Stimulated activated CD8-positive, alpha-beta memory T cell treated with anti-CD3 and anti-CD28 coated beads, Interleukin-2, amount 100 ng/mL, for 48 hours (primary cell): ENCODE measurements around the gene CLDN9.
"Not testable (repeated sequence)": the region's sequence is repeated elsewhere in the genome, so short reads cannot be mapped to it uniquely, and the experiment has no call there.

Experiments used
- DNase-seq, 2 donors: peaks; one replicate each; pipeline ENCODE4 v3.0.0-alpha.2; 2020; ENCODE audit warnings: low read depth in 2 of 2

CLDN9 gene

DNA sequence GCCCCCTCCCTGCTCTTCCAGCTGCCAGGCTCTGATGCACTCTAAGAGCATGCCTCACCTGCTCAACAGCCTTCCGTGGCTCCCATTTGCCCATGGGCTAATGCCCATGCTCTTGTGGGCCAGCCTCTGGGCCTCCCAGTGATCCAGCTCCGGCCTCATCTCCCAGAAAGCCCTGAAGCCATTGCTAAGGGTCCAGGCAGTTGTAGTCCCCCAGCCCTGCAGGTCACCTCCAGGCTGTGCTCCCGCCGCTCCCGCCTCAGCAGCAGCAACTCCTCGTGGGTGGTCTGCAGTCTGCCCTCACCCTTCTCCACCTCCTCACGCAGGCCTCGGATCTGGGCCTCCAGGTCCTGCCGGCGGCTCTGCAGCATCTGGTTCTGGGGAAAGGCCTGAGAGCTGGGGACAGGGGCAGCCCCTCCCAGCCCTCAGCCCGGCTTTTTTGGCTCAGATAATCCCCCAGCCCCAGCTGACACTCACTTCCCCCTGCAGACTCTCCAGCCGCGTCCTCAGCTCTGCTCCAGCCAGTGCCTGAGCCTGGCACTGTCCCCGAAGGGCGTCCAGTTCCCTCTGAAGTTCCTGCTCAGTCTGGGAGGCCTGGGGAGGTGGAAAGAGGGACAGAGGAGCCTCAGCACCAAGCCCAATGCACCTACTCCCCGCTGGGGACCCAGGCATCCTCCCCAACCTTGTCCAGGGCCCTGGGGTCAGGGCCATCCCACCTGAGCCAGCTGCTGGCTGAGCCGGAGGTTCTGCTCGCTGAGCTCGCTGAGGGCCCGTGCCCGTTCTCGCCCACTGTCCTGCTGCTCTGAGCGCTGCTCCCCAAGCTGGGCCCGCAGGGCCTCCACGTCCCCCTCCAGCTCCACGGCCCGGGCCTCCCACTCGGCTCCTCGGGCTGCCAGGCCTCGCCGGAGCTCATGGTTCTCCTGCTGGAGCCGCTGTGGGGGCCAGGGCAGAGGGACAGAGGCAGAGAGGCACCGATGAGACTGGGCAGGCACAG is 17.8 kb downstream of the CLDN9 start:
- DNase-seq, result no peak

DNA sequence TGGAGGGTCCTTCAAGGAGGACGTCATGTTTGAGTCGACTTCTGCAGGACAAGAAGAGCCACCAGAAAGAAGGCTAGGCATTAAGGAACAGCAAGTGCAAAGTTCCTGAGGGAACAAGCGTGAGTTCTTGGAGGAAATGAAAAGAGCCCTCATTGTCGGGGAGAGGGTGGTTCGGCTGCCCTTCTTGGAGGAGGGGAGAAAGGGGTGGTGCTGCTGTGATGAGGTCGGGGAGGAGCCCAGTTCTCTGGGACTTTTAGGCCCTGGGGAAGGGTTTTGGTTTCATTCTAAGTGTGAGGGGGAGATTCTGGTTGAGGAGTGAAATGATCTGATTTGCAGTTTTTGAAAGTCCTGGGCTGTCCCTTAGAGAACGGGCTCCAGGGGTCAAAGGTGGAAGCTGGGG is 19.9 kb downstream of the CLDN9 start:
- DNase-seq, result no peak

DNA sequence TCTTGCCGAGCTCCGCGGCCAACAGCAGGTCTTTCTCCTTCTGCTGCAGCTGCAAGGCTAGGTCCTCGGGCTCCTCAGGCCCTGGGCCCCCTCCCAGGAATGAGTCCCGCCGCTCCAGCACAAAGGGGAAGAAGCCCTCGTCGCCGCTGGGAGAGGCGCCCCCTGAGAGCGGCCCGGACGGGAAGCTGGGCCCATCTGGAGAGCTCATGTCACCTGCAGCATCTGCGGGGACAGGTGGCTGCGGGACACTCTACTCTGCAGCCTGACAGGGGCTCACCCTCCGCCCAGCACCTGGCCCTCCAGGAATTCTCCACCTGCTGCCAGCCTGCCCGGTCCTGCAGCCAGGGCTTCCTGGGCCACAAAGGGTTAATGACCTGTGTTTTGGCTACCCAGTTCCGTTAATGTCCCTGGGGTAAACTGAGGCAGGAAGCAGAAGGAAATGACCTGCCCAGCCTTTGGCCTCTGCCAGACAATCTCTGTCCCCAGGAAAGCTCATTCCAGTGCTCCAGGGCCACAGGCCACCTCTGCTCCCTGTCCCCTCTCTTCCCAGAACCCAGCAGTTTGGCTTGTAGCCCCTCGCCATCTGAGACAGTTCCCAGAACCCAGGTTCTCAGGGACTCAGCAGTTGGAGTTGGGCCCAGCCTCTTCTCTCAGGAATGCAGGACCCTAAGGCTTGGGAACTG is 22.7 kb downstream of the CLDN9 start:
- DNase-seq, result no peak

DNA sequence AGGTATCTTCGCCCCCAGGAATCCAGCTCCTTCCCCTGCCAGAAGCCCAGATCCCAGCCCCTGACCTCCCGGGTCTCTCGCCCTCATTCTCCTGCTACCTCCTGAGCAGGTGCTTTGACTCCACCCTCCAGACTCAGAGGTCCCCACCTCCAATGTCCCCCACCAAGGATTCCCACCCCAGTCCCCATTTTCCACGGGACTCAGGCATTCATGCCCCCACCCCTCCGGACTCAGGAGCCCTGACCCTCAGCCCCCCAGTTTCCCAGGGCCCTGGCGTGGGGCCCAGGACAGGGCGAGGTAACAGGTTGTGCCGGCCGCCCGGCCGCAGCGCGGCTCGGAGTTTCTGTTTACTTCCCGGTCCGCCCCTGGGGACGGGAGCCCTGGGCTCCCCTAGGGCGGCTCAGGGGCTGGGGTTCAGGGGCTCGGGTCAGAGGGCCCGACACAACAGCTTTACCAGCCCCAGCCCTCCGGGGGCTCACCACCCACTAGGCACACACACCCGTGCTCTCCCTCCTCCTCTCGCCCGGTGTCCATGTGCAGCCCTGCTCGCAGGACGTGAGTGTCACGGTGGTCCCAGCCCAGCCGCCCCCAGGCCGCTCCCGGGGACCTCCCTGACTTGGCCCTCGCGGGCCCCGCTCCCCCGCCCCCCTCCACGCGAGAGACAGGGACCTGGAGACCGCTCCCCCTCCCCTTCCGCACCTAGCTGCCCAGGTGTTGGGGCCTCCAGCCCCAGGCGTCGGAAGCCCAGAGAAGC is 23.4 kb downstream of the CLDN9 start:
- DNase-seq, result no peak

DNA sequence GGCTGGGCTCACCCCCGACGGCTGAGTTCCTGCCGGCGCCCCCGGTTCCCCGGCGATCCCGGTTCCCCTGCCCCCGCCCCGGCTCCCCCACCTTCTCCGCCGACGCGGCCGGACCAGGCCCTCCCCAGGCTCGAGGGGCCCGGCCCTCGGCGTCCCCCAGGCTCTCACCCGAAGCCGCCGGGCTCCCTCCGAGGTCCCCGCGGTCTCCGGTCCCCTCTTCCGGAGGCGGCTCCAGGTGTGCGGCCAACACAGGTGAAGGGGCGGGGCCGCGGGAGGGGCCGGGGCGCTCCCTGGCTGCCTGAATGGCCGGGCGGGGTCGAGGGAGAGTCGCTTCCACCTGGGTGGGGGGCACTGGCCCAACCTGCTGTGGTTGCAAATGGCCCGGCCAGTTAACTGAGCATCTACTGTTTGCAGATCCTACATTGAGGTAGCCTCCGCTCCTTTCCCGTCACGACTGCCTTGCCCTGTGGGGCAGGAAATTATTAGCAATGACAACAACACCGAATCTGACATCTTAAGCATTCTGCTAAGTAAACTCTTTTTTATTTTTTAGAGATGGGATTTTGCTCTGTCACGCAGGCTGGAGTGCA is 24.1 kb downstream of the CLDN9 start, which contains the start of gene BICDL2:
Gene BICDL2 (minus strand): TSS at position 219 of the 590 bp plus-strand sequence. CDS start 1,448 bp downstream, outside the sequence.
- DNase-seq, result no peak

DNA sequence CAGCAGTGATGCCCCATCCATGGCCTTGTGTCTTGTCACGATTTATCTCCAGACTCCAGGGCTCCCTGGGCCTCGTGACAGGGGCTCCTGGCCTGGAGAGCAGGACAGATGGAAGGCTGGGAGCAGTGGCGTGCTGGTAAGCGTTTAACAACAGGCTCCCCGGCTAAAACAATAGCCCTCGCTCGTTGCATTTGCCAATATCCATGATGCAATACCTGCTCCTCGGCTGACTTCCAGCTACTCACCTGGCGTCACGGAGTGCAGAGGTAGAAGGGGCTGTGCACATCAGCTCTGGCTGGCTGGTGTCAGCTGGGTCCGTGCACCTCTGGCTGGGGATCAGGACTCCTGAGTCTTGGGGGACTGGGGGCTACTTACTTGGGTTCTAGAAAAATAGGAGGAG is 25.5 kb downstream of the CLDN9 start:
- DNase-seq, result no peak

DNA sequence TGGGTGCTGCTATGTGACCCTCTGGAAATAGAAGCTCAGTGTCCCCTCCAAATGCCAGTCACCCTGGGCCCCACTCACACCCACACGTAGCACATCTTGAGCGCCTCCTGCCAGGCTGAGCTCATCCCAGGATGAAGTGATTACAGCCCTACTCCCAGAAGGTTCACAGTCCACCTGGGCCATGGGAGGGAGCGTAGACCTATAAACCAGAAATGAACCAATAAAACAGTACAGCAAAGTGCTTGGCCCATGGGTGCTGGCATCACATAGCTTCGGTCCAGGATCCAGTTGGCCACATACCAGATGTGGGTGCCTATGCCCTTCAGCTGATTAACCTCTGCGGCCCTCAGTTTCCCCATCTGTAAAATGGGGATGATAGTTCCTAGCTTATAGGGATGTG is 26.2 kb downstream of the CLDN9 start:
- DNase-seq, result no peak

DNA sequence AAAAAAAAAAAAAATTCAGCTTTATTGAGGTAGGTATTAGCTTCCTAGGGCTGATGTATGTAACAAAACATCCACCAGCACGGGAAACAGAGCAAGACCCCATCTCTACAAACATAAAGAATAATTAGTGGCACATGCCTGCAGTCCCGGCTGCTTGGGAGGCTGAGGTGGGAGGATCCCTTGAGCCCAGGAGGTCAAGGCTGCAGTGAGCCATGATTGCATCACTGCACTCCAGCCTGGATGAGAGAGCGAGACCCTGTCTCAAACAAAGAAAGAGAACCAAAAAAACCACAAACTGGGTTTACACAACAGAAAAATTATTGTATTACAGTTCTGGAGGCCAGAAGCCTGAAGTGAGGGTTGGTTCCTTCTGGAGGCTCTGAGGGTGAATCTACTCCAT is 29.7 kb downstream of the CLDN9 start:
- DNase-seq, result no peak

DNA sequence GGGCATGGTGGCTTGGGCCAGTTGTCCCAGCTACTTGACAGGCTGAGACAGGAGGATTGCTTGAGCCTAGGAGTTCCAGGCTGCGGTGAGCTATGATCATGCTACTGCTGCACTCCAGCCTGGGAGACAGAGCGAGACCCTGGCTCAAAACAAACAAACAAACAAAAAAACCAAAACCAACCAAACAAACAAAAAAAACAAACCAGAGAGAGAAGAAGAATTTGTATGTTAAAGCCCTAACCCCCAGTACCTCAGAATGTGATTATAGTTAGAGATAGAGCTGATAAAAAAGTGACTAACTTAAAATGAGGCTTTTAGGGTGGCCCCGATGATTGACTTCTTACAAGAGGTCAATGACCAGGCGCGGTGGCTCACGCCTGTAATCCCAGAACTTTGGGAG is 32.0 kb downstream of the CLDN9 start:
- no peak for DNase-seq

DNA sequence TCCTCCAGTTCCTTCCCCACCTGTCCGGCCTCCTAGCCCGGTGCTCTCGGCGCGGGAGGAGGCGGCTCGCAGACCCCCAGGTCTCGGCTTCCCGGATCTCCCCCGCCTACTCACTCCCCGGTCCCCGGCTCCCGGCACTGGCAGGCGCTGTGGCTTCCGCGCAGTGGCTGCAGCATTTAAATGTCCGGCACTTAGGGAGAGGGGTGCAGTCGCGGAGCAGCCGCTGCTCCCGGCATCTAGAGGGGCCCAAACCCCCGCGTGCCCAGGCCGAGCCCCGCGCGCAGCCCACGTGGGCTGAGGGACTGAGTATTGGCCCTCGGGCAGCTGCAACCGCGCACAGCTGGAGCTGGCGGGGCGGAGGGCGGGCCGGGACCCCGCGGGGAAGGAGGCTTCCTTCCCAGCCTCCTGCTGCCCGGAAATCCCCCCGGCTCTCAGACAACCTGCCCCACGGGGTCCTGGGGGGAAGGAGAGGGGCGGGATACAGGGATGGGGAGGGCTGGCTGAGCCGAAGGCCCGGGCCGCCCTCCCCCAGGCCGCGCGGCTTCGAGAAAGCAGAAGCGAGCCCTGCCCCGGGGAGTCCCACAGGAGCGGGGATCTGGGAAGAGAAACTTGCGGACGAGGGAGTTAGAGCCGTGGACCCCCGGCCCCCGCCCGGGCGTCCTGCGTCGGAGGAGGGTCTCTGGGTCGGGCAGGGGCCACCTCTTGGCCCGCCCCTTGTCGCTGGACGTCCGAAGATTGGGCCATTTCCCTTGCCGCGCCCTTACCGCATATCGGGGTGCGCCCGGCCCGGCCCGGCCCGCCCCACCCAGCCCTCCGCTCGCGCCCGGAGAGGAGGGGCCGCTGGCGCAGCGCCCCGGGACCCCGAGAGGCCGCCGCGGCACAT is 33.3 kb downstream of the CLDN9 start, which contains the start of gene MMP25:
Gene MMP25 (plus strand): TSS at position 804 of the 883 bp plus-strand sequence. CDS start 357 bp downstream, outside the sequence.
- no peak for DNase-seq

DNA sequence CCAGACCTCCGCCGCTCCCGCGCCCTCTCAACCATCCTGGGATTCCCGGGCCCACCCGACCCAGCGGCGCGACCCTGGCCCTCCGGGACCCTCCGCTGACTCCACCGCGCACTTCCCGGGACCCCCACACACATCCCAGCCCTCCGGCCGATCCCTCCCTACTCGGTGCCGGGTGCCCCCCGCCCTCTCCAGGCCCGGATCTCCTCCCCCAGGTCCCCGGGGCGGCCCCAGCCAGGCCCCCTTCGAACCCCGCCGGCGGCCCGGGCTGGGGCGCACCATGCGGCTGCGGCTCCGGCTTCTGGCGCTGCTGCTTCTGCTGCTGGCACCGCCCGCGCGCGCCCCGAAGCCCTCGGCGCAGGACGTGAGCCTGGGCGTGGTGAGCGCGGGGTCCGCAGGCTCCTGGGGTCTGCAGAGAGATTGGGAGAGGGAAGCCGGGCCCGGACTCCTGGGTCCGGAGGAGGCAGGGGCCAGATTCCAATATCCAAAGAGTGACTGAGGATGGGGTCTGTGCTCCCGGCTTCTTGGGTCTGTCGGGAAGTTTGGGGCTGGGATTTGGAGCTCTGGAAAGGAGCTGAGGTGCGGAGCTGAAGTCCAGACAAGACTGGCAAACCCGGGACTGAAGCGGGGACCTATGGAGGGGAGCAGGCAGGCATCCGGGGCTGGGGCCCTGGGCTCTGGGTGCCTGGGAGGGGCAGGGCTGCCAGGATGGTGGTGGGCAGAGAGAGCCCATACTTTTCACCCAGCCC is 34.1 kb downstream of the CLDN9 start:
- DNase-seq, result no peak

DNA sequence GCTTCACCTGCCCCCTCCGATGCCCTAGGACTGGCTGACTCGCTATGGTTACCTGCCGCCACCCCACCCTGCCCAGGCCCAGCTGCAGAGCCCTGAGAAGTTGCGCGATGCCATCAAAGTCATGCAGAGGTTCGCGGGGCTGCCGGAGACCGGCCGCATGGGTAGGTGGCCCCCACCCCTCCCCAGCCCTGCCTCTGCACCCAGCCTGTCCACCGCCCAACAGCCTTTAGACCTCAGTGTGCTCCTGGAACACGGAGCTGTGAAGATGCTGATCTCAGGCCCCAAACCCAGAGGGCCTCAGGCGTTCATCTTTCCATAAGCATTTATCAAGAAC is 34.6 kb downstream of the CLDN9 start:
- DNase-seq, result no peak

DNA sequence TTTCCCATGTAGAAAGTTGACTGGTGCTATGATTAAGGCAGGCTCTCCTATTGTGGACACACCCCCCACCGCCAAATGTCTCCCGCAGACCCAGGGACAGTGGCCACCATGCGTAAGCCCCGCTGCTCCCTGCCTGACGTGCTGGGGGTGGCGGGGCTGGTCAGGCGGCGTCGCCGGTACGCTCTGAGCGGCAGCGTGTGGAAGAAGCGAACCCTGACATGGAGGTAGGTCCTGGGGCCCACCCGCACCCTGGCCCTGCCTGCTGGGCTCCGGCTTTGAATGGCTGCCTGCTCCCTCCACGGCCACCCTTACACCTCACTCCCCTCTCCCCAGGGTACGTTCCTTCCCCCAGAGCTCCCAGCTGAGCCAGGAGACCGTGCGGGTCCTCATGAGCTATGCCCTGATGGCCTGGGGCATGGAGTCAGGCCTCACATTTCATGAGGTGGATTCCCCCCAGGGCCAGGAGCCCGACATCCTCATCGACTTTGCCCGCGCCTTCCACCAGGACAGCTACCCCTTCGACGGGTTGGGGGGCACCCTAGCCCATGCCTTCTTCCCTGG is 37.3 kb downstream of the CLDN9 start:
- DNase-seq, result no peak

DNA sequence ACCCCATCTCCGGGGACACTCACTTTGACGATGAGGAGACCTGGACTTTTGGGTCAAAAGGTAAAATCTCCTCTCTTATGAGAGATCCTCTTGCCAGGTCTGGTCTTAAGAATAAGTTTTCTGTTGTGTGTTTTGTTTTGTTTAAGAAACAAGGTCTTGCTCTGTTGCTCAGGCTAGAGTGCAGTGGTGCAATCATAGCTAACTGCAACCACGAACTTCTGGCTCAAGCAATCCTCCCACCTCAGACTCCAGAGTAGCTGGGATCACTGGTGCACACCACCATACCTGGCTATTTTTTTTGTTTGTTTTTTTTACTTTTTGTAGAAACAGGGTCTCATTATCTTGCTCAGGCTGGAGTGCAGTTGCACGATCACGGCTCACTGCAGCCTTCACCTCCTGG is 37.8 kb downstream of the CLDN9 start:
- no peak for DNase-seq

DNA sequence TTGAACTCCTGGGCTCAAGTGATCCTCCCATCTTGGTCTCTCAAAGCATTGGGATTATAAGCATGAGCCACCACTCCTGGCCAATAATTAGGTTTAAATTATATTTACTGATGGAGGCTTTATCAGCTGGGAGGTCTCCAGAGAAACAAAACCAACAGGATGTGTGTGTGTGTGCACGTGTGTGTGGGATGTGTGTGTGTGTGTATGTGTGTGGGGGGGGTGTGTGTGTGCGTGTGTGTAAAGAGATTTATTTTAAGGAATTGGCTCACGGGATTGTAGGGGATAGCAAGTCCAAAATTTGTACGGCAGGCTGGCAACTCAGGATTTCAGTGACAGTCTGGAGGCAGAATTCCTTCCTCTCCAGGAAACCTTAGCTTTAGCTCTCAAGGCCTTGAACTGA is 38.3 kb downstream of the CLDN9 start:
- no peak for DNase-seq

DNA sequence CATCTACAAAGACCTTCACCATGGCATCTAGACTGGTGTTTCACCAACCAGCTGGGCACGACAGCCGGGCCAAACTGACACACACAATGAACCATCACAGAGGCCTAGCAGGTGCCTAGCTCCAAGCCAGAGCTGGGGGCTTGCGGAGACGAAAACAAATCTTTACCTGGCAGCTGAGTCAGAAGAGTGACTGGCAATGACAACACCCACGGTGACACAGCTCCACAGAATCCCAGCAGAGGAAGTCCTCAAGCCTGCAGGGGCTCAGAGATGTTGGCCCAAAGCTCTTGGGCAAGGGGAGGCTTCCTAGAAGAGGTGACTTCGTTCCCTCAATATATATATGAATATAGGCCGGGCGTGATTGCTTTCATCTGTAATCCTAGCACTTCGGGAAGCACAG is 38.8 kb downstream of the CLDN9 start:
- no peak for DNase-seq

DNA sequence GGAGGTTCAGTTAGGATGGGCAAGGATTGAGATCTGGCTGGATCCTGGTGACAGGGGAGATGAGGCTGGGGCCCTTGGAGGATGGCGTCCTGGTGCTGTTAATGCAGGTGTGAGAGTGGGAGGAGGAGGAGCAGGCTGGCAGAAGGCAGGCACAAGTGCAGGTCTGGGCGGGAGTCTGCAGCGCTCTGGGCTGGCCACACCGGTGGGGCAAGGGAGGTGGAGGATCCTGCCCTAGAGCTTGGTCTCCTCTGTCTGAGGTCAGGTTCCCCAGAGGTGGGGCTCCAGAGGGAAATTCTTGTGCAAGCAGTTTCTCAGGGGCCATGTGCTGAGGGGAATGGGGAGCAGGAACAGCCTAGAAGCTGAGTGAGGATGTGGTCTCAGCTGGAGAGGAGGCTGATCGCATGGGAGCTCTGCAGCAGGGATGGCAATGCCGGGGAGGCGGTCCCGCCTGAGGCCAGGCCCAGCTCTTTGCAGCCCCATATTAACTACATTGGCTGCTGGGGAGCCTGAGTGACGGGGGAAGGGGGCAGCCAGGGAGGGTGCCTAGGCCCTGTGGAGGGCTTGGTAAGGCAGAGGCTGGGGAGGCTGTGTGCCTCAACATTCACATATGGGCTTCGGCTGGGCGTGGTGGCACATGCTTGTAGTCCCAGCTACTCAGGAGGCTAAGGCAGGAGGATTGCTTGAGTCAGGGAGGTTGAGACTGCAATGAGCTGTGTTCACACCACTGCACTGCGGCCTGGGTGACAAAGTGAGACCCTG is 40.0 kb downstream of the CLDN9 start:
- DNase-seq, result not testable (repeated sequence)

DNA sequence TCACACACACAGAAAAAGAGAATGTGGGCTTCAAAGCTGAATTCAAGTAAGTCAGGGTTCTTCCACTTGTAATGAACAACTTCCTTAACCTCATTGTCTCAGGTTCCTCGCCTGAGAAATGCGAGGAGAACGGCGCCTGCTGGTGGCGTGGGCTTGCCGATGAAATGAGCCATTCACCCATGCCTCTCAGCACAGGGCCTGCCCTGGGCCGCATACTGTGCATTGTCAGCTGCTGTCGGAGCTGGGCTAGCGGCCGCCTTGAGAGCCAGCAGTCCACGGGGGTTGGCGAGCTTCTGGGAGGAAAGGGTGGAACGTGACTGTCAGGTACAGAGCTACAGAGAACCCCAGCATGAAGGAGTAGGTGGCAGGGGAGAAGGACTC is 40.6 kb downstream of the CLDN9 start:
- DNase-seq, result not testable (repeated sequence)
